GM18498 (cell line): Measurements from ENCODE around the gene TNFRSF18.
A peak's percentile ranks its signal among the peaks of the same experiment; 100 is the strongest.
"Not testable (repeated sequence)": the region's sequence is repeated elsewhere in the genome, so short reads cannot be mapped to it uniquely, and the experiment has no call there.

Experiments
- ATAC-seq: cut with Tn5 transposase; IDR thresholded peaks from one replicate; pipeline ENCODE4 v1.9.1; 2021; ENCODE audit warnings: mild to moderate bottlenecking, moderate library complexity; ENCODE audit not compliant: unreplicated experiment

Gene TNFRSF18, protein sequence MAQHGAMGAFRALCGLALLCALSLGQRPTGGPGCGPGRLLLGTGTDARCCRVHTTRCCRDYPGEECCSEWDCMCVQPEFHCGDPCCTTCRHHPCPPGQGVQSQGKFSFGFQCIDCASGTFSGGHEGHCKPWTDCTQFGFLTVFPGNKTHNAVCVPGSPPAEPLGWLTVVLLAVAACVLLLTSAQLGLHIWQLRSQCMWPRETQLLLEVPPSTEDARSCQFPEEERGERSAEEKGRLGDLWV

DNA sequence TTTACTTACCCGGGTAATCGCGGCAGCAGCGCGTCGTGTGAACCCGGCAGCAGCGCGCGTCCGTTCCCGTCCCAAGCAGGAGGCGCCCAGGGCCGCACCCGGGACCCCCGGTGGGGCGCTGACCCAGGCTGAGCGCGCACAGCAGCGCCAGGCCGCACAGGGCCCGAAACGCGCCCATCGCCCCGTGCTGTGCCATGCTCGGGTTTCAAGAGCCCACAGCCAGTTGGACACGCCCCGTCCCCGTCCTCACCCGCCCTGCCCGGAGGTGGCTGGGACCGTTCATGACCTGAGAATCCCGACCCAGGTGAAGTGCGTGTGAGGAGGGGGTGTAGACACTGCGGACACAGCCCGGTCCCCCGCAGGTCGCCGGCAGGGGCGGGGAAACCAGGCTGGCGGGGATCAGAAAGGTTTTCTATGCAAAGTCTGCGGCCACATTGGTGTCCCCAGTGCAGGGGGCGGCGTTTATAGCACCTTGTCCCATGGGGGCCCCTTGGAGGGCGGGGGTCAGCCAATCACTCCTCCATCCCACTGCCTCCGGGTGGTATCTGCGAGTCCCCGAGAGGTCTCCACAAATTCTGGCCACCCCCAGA, at the start of gene TNFRSF18:
Gene TNFRSF18 (minus strand): TSS at position 217 of the 590 bp plus-strand sequence. CDS start 21 bp downstream, at position 196.
- no peak for ATAC-seq

DNA sequence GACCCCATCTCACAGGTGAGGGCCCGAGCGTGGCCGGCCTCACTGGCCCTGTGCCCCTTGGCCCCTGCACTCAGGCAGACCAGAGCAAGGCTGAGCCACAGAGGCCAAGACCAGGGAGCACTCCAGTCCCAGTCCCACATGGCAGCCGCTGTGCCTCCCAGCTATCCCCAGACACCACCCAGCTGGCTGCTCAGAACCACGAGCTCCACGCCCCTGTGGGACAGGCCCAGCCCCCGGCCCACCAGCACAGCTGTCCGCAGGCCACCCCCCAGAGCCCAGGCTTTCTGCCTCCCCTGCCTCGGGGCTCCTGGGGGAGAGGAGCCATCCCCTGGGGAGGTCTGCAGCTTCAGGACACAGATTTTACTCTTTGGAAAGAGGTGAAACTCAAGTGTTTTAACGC, 49.2 kb upstream of the TNFRSF18 start:
- ATAC-seq = no peak

DNA sequence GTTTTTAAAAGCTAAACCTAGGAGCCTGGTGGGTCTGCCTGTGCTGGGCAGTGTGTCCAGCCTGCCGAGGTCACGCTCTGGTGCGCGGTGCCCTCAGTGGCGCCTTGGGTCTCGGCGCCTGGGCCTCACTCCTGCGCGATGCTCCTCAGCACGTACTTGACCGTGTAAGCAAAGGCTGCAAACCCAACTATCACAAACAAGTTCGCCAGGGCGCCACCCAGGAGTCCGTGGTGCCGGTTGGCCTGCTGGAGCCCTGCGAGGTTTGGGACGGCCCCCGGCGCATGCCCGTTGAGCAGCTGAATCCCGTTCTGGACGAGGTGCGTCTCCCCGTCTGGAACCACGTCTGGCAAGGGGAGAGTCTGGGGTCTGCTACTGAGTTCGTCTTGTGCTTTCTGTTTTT, 48.7 kb upstream of the TNFRSF18 start:
- no peak for ATAC-seq

DNA sequence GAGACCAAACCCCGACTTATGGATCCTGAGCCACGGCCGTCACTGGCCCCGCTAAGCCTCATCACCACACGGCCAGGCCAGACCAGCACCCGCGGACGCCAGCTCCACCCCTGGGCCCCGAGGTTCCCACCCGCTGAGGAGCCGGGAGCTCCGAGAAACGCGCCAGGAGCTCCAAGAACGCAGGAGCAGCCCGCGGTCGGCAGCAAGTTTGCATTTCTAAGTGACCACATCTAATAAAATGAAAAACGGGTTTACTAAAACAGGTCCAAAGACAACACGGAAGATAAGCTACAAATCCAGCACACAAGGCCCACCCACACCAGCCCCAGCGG, 48.2 kb upstream of the TNFRSF18 start:
- ATAC-seq = no peak

DNA sequence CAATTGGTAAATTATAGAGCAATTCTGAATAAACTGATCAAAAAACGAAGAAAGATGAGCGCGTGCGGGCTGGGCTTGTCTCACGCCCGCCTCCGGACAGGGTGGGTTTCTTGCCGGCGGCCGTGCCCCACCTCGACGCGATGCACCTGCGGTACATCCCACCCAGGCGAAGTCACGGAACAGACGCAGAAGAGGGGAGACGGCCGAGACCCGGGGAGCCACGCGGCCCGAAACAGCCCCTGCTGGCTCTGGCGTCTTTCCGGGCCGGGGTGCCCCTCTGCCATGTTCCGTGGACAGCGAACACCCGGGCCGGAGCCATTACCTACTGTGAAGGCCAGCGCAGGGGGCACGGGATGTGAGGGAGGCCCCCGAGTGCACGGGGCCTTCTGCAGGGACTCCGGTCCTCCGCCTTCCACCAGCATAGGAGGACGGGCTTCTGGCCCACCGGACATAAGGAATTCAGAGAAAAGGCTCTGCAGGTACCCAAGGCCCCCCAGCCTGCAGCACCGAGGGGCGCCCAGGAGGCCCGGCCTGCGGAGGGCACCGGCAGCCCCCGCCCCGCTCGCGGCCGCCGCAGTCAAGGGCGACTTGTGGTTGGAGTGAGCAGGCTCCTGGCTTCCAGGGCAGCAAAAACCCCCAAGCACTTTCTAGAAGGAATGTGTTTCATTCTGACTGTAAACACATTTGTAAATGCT, 47.7 kb upstream of the TNFRSF18 start:
- no peak for ATAC-seq

DNA sequence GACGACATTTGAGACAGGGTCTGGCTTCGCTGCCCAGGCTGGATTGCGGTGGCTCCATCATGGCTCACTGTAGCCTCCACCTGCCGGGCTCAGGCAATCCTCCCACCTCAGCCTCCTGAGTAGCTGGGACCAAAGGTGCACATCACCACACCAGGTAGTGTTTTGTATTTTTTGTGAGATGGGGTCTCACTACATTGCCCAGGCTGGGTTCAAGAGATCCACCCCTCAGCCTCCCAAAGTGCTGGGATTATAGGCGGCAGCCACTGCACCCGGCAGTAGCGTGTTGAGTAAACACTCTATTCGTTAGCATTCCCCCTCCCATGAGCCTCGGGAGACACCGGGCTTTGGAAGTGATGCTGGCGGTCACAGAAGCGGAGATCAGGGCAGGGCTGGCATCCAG, 46.9 kb upstream of the TNFRSF18 start:
- ATAC-seq = no peak

DNA sequence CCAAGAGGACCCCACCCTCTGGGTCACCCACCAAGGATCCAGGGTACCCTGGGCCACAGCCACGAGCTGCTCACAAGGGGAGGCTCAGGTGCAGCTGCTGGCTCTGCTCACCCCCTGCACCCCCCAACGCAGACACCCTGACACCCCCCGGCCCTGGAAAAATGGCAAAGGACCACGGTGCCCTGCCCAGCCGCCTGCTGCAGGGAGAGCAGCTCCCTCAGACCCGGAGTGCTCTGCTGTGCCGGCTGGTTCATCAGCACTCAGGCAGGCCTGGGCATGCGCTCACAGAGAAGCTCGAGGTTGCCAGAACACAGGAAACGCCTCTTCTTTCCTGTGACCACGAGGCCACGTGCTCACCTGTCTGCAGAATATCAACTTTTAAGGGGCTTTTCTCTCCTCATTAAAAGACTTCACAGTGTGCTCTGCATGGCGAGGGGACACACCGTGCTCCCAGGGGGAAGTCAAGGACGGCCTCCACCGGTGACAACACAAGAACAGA, 44.4 kb upstream of the TNFRSF18 start:
- ATAC-seq = peak; percentile 53

DNA sequence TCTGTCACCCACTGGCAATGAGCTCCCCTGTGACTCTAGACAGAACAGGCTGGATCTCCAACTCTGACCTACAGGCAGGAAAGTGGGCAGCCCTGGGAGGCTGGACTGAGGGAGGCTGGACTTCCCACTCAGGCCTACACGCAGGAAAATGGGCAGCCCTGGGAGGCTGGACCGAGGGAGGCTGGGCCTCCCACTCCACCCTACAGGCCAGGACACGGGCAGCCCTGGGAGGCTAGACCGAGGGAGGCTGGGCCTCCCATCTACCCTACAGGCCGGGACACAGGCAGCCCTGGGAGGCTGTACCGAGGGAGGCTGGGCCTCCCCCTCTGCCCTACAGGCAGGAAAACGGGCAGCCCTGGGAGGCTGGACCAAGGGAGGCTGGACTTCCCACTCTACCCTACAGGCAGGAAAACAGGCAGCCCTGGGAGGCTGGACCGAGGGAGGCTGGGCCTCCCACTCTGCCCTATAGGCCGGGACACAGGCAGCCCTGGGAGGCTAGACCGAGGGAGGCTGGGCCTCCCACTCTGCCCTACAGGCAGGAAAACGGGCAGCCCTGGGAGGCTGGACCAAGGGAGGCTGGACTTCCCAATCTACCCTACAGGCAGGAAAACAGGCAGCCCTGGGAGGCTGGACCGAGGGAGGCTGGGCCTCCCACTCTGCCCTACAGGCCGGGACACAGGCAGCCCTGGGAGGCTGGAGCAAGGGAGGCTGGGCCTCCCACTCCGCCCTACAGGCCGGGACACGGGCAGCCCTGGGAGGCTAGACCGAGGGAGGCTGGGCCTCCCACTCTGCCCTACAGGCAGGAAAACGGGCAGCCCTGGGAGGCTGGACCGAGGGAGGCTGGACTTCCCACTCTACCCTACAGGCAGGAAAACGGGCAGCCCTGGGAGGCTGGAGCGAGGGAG, 41.9 kb upstream of the TNFRSF18 start:
- ATAC-seq = not testable (repeated sequence)

DNA sequence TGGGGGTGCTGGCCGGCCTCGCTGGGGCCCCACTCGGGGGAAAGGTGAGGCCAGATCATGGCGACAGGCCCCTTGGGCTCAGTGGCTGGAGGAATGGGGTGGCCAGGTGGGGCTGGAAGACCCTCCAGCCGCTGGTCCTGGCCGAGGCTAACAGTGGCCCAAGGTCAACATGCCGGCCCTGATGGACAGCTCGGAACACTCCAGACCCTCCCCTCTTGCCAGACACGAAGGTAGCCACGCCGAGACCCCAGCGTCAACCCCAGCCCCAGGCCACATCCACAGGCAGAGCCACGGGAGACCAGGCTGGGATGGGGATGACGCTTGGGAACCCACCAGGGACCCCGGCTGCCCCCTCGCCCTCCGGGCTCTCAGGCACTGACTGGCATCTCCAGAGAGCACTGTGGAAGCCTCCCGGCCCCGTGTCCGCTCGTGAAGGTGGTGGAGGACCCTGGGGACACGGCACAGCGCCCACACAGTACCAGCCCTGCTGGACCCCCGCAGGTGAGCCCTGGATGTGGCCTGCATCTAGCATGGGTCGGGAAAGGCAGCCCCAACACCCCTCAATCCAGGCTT, 41.0 kb upstream of the TNFRSF18 start:
- no peak for ATAC-seq

DNA sequence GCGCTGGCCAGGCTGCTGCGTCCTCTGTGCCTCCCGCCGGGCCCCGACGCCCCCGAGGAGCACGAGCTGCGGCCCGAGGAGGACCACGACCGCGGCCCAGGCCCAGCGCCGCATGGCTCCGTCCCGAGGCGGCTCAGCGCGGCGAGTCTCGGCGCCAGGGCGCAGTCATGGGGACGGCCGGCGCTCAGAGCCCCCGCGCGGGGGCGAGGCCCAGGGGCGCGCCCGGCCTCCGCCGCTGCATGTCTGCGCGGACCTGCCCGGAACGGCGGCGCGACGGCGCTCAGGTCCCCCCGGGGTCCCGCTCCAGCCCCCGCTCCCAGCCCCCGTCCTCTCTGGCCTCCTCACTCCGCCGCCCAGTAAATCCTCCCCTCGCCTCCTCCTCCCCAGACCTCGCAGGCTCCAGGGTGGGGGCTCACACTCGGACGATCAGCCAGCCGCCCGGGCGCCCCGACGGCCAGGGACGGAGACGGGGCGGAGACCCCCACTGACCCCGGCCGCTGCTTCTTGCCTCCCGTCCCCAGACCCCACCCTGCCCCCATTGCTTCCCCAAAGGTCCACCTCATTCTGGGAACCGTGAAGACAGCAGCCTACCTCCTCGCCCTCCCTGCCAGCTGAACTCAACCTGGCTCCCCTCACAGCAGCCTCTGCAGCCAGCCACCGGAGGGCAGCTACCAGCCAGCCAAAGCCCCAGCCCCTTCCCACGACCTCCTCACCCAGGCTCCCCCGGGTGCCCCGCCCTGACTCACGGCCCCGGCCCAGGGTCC, 40.4 kb upstream of the TNFRSF18 start, which contains the start of gene C1QTNF12:
Gene C1QTNF12 (minus strand): TSS at position 146 of the 764 bp plus-strand sequence. CDS start 32 bp downstream, at position 114.
- ATAC-seq = no peak

DNA sequence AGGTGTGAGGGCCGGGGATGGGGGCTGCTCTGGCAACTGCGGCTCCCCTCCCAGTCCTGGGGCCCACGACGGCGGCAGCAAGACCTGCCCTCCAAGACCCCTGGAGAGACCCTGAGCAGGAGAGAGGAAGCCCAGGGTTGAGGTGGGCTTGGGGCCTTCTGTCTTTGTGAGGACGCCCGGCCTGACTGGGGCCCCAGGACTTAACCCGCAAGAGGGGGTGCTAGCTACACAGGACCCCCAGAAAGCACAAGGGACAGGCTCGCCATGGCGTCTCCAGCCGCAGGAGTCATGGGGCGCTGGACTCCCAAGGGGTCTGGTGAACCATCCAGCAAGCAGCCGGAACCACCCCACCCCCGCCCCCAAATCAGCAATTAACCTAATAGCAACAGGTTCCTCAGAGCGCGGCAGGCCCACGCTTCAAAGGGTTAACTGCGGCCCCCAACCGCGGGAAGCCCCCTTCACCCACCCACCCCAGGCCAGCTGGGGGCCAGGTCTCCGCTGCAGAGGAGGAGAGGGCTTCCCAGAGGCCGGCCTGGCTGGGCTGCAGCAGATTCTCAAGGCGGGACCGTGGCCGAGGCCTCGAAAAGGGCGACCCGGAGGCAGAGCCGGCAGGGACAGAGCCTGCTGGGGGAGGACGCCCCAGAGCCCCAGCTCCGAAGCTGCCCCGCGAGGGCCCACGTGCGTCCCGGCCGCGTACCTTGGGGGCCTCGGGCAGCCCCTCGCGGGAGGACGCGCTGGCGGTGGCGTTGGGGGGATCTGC, 39.6 kb upstream of the TNFRSF18 start:
- ATAC-seq = no peak

DNA sequence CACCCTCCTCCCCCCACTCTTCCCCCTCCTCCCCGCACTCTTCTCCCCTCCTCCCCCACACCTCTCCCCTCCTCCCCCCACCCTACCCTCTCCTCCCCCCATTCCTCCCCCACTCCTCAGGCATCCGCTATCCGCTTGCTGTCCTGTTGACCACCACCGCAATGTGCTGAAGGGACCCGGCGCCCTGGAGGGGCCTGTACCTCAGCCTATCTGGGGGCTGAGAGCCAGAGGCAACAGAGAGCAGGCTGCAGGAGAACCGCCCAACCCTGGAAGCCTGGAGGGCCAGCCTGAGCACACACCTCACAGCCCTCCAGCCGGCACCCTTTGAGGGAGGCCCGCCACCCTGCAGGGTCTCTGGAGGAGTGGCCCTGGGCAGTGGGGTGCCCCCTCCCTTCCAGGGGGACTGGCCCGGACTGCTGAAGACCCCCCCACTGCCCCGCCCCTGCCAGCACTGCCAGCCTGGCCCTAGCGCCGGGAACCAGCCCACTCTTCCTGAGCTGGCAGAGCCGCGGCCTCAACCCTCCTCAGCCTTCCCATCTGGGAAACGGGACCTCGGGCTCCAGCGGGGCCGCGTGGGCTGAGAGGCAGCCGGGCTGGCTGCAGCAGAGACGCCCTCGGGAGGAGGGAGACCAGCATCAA, 38.9 kb upstream of the TNFRSF18 start:
- no peak for ATAC-seq

DNA sequence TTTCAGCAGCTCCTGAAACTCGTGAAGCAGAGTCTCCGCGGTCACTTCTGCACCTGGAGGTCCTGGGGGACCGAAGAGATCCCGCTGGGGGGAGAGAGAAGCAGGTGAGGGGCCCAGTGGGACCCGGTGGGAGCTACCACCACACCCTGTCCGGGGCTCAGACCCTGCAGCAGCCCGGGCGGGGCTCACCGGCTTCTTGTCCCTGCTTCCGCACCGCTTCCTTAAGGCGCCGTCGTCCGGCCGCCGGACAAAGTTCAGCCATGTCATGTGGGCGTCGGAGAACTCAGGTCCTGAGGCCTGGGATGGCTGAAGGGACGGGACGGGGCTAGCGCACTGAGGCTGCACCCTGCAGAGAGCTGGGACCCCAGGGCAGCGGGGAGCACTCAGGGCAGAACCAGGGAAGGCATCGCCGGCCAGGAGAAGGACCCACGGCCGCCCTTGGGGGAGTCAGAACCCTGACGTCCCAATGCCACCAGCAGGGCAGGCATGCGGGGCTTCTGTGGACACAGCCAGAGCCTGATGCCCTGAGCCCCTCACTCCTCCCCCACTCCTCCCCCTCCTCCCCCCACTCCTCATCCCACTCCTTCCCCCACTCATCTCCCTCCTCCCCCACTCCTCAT, 37.9 kb upstream of the TNFRSF18 start:
- no peak for ATAC-seq

DNA sequence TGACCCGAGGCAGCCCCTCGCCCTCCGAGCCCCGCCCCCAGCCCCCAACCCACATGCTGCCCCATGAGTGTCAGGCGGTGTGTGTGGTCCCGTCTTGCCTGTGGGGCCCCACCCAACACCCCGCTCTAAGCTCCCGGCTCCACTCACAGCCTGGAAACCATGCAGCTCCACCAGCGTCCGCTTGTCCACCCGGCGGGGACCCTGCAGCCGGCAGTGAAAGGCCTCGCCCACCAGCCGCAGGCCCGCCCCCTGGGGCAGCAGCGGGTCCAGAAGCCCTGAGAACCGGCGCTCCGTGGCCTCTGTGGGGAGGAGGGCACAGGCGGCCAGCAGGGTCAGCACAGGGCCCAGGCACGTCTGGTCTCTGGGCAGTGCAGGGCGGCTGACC, 37.4 kb upstream of the TNFRSF18 start:
- no peak for ATAC-seq

DNA sequence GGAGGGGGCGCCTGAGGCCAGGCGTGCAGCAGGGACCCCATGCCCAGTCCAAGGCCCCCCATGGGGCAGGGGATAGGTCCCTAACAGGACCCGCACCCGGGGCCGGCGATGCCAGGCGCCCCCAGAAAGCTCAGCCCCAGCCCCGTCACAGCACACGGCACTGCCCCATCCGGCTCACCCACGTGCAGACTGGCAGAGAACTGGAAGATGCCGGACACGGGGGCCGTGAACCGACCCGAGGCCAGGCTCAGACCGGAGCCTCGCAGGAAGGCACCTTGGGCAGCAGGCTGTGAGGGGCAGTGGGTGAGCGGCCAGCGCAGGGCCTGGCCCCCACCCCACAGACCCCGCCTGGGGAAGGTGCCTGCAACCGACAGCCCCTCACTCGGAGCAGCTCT, 36.9 kb upstream of the TNFRSF18 start:
- ATAC-seq = no peak

DNA sequence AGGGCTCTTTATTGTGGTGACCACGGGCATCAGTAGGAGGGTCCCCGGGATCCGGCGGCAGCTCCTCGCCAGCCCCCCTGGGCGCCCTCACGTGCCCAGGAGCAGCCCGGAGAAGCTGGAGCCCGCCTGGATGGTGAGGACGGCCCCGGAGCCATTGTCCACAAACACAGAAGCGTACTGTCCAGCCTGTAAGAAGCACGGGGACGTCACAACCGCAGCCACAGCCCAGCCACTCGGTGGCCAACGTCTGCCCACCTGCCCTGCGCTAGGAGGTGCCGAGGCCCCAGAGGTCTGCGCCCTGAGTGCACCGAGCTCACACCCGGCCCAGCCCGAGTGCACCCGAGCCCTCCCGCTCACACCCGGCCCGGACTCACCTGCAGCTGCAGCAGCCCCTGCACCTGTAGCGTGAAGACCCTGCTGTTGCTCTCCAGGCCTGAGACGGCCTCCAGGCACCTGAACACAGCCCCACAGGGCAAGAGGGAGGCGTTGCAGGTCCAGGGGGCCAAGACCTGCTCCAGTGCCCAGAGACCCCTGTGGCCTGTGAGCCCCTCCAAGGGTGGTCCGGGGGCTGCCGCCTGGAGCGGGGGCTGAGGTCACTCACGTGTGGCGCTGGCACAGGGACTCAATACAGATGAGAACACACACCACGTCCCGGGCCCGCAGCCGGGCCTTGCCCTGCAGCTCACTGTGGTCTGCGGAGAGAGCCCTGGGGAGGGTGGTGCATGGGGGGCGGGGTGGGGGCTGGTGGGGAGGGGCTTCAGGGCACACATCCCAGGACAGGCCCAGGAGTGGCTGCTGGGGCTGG, 36.3 kb upstream of the TNFRSF18 start:
- ATAC-seq = no peak

DNA sequence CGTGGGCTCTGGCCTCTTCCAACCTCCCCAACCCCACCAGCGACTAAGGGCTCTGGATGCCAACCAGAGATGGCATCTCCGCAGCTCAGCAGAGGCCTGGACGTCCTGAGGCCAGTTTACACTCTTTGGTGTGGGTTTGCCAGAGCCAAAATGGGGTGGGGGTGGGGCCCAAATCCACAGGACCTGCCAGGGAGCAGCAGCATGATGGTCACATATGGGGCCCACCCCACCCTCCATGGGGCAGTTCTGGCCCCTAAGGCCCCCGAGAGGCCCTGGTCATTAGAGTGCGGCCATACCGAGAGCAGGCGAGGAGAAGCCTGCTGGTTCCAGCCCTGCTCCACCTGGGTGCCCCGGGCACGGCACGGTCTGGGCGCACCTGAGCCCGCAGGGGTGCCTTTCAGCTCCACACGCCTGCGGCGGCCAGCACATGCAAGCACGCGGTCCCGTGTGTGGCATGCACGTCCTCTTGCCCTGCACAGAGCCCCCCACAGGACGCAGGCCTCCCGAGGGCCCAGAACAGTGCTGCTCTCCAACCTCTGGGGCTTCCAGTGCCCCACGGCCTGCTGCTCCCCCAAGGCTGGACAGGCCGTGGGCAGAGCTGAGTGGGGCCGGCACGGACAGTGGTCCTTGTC, 35.3 kb upstream of the TNFRSF18 start:
- ATAC-seq = no peak
